HG03064 (cell line): ENCODE results near the gene CALM3.

ENCODE experiments used
- ATAC-seq: cut with Tn5 transposase; IDR thresholded peaks from one replicate; pipeline ENCODE4 v1.9.1; 2021; ENCODE audit warnings: low read depth; ENCODE audit not compliant: unreplicated experiment

The CALM3 gene

GRCh38 chr19:46599716-46600373, 1.3 kb upstream of the CALM3 start:
- ATAC-seq, result no peak

- peak; percentile 73 for ATAC-seq
Measured at GRCh38 chr19:46600384-46601317, 479 bp upstream of the CALM3 start.

GRCh38 chr19:46602392-46603194, 1.5 kb downstream of the CALM3 start:
- no peak for ATAC-seq

GRCh38 chr19:46603195-46603637, 2.1 kb downstream of the CALM3 start:
- ATAC-seq, result no peak

GRCh38 chr19:46603752-46604231, 2.7 kb downstream of the CALM3 start:
- no peak for ATAC-seq

- ATAC-seq, result no peak
Measured at GRCh38 chr19:46604781-46605355, 3.7 kb downstream of the CALM3 start.

GRCh38 chr19:46605356-46605821, 4.3 kb downstream of the CALM3 start:
- no peak for ATAC-seq

GRCh38 chr19:46606019-46606418, 4.9 kb downstream of the CALM3 start:
- no peak for ATAC-seq

GRCh38 chr19:46606681-46607447, 5.7 kb downstream of the CALM3 start:
- ATAC-seq, result no peak

- no peak for ATAC-seq
Measured at GRCh38 chr19:46607448-46607841, 6.3 kb downstream of the CALM3 start.

GRCh38 chr19:46608178-46608577, 7.0 kb downstream of the CALM3 start:
- ATAC-seq, result no peak

GRCh38 chr19:46608581-46609345, 7.6 kb downstream of the CALM3 start:
- no peak for ATAC-seq

GRCh38 chr19:46609511-46610412, 8.6 kb downstream of the CALM3 start:
- no peak for ATAC-seq

- ATAC-seq, result no peak
Measured at GRCh38 chr19:46610413-46610775, 9.3 kb downstream of the CALM3 start.

GRCh38 chr19:46610851-46611770, 10.0 kb downstream of the CALM3 start:
- ATAC-seq, result no peak

- no peak for ATAC-seq
Measured at GRCh38 chr19:46611776-46612175, 10.6 kb downstream of the CALM3 start.

- ATAC-seq, result no peak
Measured at GRCh38 chr19:46613525-46613924, 12.4 kb downstream of the CALM3 start.
